Neuronal stem cell (in vitro differentiated cells): ENCODE data around the gene ACO2.
A peak's percentile ranks its signal among the peaks of the same experiment; 100 is the strongest.
"Not testable (repeated sequence)": the region's sequence is repeated elsewhere in the genome, so short reads cannot be mapped to it uniquely, and the experiment has no call there.

Source experiments
- DNase-seq: peaks from one replicate; pipeline ENCODE4 v3.0.0-alpha.2; 2013; ENCODE audit warnings: low spot score
- H2AFZ ChIP-seq: one replicate; pipeline ENCODE4 v1.6.1; 2013; ENCODE audit warnings: mild to moderate bottlenecking, low read length, inconsistent platforms
- H2AK5ac ChIP-seq: 2 replicates; pipeline ENCODE4 v1.6.1; 2013; ENCODE audit warnings: low read depth, mild to moderate bottlenecking, inconsistent platforms, low read length, moderate library complexity, mixed read lengths
- H2BK120ac ChIP-seq: 2 replicates; pipeline ENCODE4 v1.6.1; 2013; ENCODE audit warnings: low read depth, mild to moderate bottlenecking, inconsistent platforms, low read length, moderate library complexity, mixed read lengths
- H2BK12ac ChIP-seq: one replicate; pipeline ENCODE4 v1.6.1; 2013; ENCODE audit warnings: low read length, inconsistent platforms
- H2BK15ac ChIP-seq: 2 replicates; pipeline ENCODE4 v1.6.1; 2013; ENCODE audit warnings: mild to moderate bottlenecking, low read length, inconsistent platforms, mixed read lengths
- H2BK5ac ChIP-seq: one replicate; pipeline ENCODE4 v1.6.1; 2013; ENCODE audit warnings: inconsistent platforms, mild to moderate bottlenecking, low read length, moderate library complexity
- H3K14ac ChIP-seq: one replicate; pipeline ENCODE4 v1.6.1; 2013; ENCODE audit warnings: low read length, inconsistent platforms
- H3K18ac ChIP-seq: 2 replicates; pipeline ENCODE4 v1.6.1; 2013; ENCODE audit warnings: low read length, inconsistent platforms
- H3K23ac ChIP-seq: 2 replicates; pipeline ENCODE4 v1.6.1; 2013; ENCODE audit warnings: low read depth, mild to moderate bottlenecking, mixed read lengths, low read length, inconsistent platforms; ENCODE audit not compliant: poor library complexity
- H3K27ac ChIP-seq: replicated peaks from 3 replicates; pipeline ENCODE4 v1.5.1; 2013; ENCODE audit warnings: low read length, inconsistent platforms
- H3K27me3 ChIP-seq, 3 experiments: 2 replicates each; pipeline ENCODE4 v1.6.1; 2013; ENCODE audit warnings: low read length in 3 of 3, mild to moderate bottlenecking in 2 of 3, inconsistent platforms in 1 of 3, low read depth in 1 of 3, mixed read lengths in 1 of 3, moderate library complexity in 1 of 3; ENCODE audit not compliant: control insufficient read depth in 3 of 3, insufficient read depth in 3 of 3
- H3K36me3 ChIP-seq, 2 donors: replicated peaks in 1 of 2; 2 replicates each; pipeline ENCODE4 v1.6.1; 2013; ENCODE audit warnings: low read length in 2 of 2; ENCODE audit not compliant: control insufficient read depth in 2 of 2, insufficient read depth in 2 of 2
- H3K4ac ChIP-seq: 2 replicates; pipeline ENCODE4 v1.6.1; 2013; ENCODE audit warnings: inconsistent platforms, mild to moderate bottlenecking, low read length, moderate library complexity
- H3K4me1 ChIP-seq, 2 donors: 1 replicate in 1 of 2; 2 replicates in 1 of 2; pipeline ENCODE4 v1.6.1; 2013; ENCODE audit warnings: low read length in 2 of 2, low read depth in 1 of 2; ENCODE audit not compliant: control insufficient read depth in 2 of 2, insufficient read depth in 1 of 2
- H3K4me2 ChIP-seq: one replicate; pipeline ENCODE4 v1.6.1; 2013; ENCODE audit warnings: mild to moderate bottlenecking, low read length, inconsistent platforms; ENCODE audit not compliant: insufficient read depth, poor library complexity, severe bottlenecking
- H3K4me3 ChIP-seq, 2 donors: 2 replicates each; pipeline ENCODE4 v1.5.1; 2013; ENCODE audit warnings: low read length in 2 of 2, mild to moderate bottlenecking in 2 of 2, inconsistent platforms in 1 of 2, moderate library complexity in 1 of 2
- H3K79me1 ChIP-seq: one replicate; pipeline ENCODE4 v1.6.1; 2013; ENCODE audit warnings: low read depth, mild to moderate bottlenecking, inconsistent platforms, low read length, moderate library complexity
- H3K9ac ChIP-seq: one replicate; pipeline ENCODE4 v1.6.1; 2013; ENCODE audit warnings: mild to moderate bottlenecking, low read depth, low read length, inconsistent platforms; ENCODE audit not compliant: poor library complexity
- H3K9me3 ChIP-seq, 2 donors: replicated peaks in 1 of 2; 2 replicates each; pipeline versions ENCODE3 to v1.6.1; 2013; ENCODE audit warnings: low read length in 2 of 2, mild to moderate bottlenecking in 2 of 2, inconsistent platforms in 1 of 2, low read depth in 1 of 2, mixed read lengths in 1 of 2, moderate library complexity in 1 of 2; ENCODE audit not compliant: control insufficient read depth in 2 of 2, insufficient read depth in 1 of 2
- H4K8ac ChIP-seq: one replicate; pipeline ENCODE4 v1.6.1; 2013; ENCODE audit warnings: low read depth, mild to moderate bottlenecking, inconsistent platforms, low read length, moderate library complexity
- H4K91ac ChIP-seq: one replicate; pipeline ENCODE4 v1.6.1; 2013; ENCODE audit warnings: low read length, low read depth, mild to moderate bottlenecking, inconsistent platforms; ENCODE audit not compliant: poor library complexity
- WGBS, 2 donors: extraction: QIAGEN DNeasy Blood & Tissue Kit; methylation state at CpG; one replicate each; pipeline ENCODE4 v1.1.7; 2013; ENCODE audit warnings: missing lambda C conversion rate in 2 of 2, mixed read lengths in 1 of 2; ENCODE audit not compliant: insufficient read length in 2 of 2, insufficient replicate concordance in 1 of 2; ENCODE audit errors: extremely low coverage in 2 of 2; 5-methylcytosine and 5-hydroxymethylcytosine counted together

The ACO2 gene

GRCh38 chr22:41448189-41448808 lies 20.6 kb upstream of the ACO2 start:
- Histone ChIP-seq H3K9ac (peak overlapping the region; percentile 99), H3K27ac (peak overlapping the region; percentile 97), H3K27me3 (no peaks in the 10 kb centered on the region), H3K4me2 (peak overlapping the region; percentile 100), H3K4ac (peak overlapping the region; percentile 90), H3K36me3 (peaks cover 2 to 9% of the 10 kb centered on the region in 2 donors), H4K91ac (peak overlapping the region; percentile 22), H3K18ac (peak overlapping the region; percentile 98), H2BK15ac (peak overlapping the region; percentile 53), H3K4me3 (peak overlapping the region; percentile 85 to 87), H4K8ac (no peak overlapping the region), H3K23ac (peak overlapping the region; percentile 91), H2BK120ac (peak overlapping the region; percentile 97), H2BK5ac (peak overlapping the region; percentile 100), H2AFZ (peak overlapping the region; percentile 71), H2AK5ac (peak overlapping the region; percentile 98), H3K9me3 (no peaks in the 10 kb centered on the region), H3K14ac (peak overlapping the region; percentile 86), H2BK12ac (peak overlapping the region; percentile 92), H3K79me1 (no peaks in the 10 kb centered on the region), H3K4me1 (peaks cover 5 to 11% of the 10 kb centered on the region in 2 donors)
- no CpG with 5 or more reads among the region's 28 CpGs for WGBS, 2 donors
- peak; percentile 99 for DNase-seq

GRCh38 chr22:41458161-41458728 lies 10.7 kb upstream of the ACO2 start:
- Histone ChIP-seq H3K27me3 (no peaks in the 10 kb centered on the region), H2AFZ (no peak overlapping the region), H3K9me3 (no peaks in the 10 kb centered on the region), H2AK5ac (no peak overlapping the region), H3K4me2 (no peak overlapping the region), H3K9ac (no peak overlapping the region), H2BK15ac (no peak overlapping the region), H3K18ac (no peak overlapping the region), H3K23ac (no peak overlapping the region), H4K8ac (no peak overlapping the region), H2BK12ac (no peak overlapping the region), H3K4me1 (no peaks in the 10 kb centered on the region), H3K14ac (no peak overlapping the region), H3K4ac (no peak overlapping the region), H3K36me3 (peaks cover 18 to 62% of the 10 kb centered on the region in 2 donors), H2BK5ac (no peak overlapping the region), H2BK120ac (no peak overlapping the region), H4K91ac (no peak overlapping the region), H3K27ac (no peak overlapping the region), H3K4me3 (no peak overlapping the region), H3K79me1 (peaks cover 2% of the 10 kb centered on the region)
- no peak for DNase-seq
- no CpG with 5 or more reads among the region's 7 CpGs for WGBS, 2 donors

GRCh38 chr22:41459431-41459830 lies 9.5 kb upstream of the ACO2 start:
- Histone ChIP-seq H3K23ac (no peak overlapping the region), H3K27ac (no peak overlapping the region), H3K4me2 (no peak overlapping the region), H2BK120ac (no peak overlapping the region), H3K9me3 (no peaks in the 10 kb centered on the region), H3K14ac (no peak overlapping the region), H3K27me3 (no peaks in the 10 kb centered on the region), H4K91ac (no peak overlapping the region), H2BK5ac (no peak overlapping the region), H3K9ac (no peak overlapping the region), H3K79me1 (peaks cover 2% of the 10 kb centered on the region), H3K36me3 (peaks cover 23 to 73% of the 10 kb centered on the region in 2 donors), H2AFZ (no peak overlapping the region), H3K4ac (no peak overlapping the region), H2AK5ac (no peak overlapping the region), H3K4me3 (no peak overlapping the region), H2BK15ac (no peak overlapping the region), H2BK12ac (no peak overlapping the region), H4K8ac (no peak overlapping the region), H3K18ac (no peak overlapping the region), H3K4me1 (no peaks in the 10 kb centered on the region)
- DNase-seq = no peak
- WGBS, 2 donors = no CpG with 5 or more reads among the region's 1 CpG

DNA sequence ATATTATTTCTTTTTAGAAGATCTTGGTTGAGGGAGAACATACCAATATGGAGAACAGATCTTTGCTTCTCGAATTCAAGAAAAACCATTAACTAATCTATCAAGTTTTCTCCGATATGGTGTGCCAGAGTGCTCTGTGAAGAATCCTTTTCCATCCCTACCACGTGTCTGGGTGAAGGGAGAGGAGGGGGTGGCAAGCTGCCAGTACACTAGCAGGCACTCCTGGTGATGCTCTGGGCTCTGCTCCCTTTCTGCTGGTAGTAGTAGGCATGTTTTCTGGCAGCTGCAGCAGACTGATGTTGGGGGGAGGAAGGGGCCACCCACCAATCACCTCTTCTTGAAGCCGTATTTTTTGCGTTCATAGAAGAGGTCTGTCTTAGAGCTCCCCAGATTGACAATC lies 8.8 kb upstream of the ACO2 start:
- not testable (repeated sequence) for H3K4me3 ChIP-seq, H3K9me3 ChIP-seq, H3K27ac ChIP-seq, H2BK5ac ChIP-seq, H2BK15ac ChIP-seq, H4K91ac ChIP-seq, H2BK120ac ChIP-seq, H3K18ac ChIP-seq, H3K79me1 ChIP-seq, H3K9ac ChIP-seq, H3K4ac ChIP-seq, H3K4me2 ChIP-seq, H4K8ac ChIP-seq, DNase-seq, H3K23ac ChIP-seq, H3K27me3 ChIP-seq, H2AFZ ChIP-seq, H3K14ac ChIP-seq, H2AK5ac ChIP-seq, H3K4me1 ChIP-seq, H2BK12ac ChIP-seq
- WGBS, 2 donors = no CpG with 5 or more reads among the region's 5 CpGs
- H3K36me3 ChIP-seq = peaks cover 28 to 79% of the 10 kb centered on the region in 2 donors
